Dermis microvascular lymphatic vessel endothelial cell (primary cell): ENCODE data around the gene PSAP. TPM values are rescaled to one million over a fixed set of nuclear protein-coding genes. Genes with fewer than 3 reads are reported as not detected.

Source experiments
- DNase-seq, 2 donors: peaks; one replicate each; pipeline versions ENCODE4 v3.0.0 to v3.0.0-alpha.2; 2010; ENCODE audit warnings: low read depth in 2 of 2
- total RNA-seq: library from RNA; depleted of rRNA; stranded (reverse); fragments of >200 nt; gene quantifications from 2 replicates; pipeline ENCODE4 v1.2.1, GENCODE V29; 2014

PSAP gene
- total RNA-seq, 1 donor from 2014 or later, result 416 TPM

- no peak for DNase-seq
Observed at GRCh38 chr10:71810048-71810750, 40.9 kb downstream of the PSAP start.

- DNase-seq, result no peak
Observed at GRCh38 chr10:71809628-71810027, 41.4 kb downstream of the PSAP start.

GRCh38 chr10:71807557-71808510 lies 43.2 kb downstream of the PSAP start:
- DNase-seq, result no peak

- no peak for DNase-seq
Observed at GRCh38 chr10:71806704-71807556, 44.1 kb downstream of the PSAP start.

GRCh38 chr10:71805776-71806703 lies 45.0 kb downstream of the PSAP start:
- DNase-seq, result peak in 1 of 2 donors; percentile 68

GRCh38 chr10:71804077-71804476 lies 47.0 kb downstream of the PSAP start:
- DNase-seq, result no peak

GRCh38 chr10:71802715-71803488 lies 48.1 kb downstream of the PSAP start:
- DNase-seq, result no peak

GRCh38 chr10:71802235-71802634 lies 48.8 kb downstream of the PSAP start:
- no peak for DNase-seq

GRCh38 chr10:71801361-71801760 lies 49.7 kb downstream of the PSAP start:
- no peak for DNase-seq

- no peak for DNase-seq
Observed at GRCh38 chr10:71799608-71800453, 51.2 kb downstream of the PSAP start.

GRCh38 chr10:71799112-71799511 lies 51.9 kb downstream of the PSAP start:
- DNase-seq, result no peak

- DNase-seq, result no peak
Observed at GRCh38 chr10:71798308-71798624, 52.8 kb downstream of the PSAP start.

- peak; percentile 48 to 55 for DNase-seq
Observed at GRCh38 chr10:71797533-71798307, 53.3 kb downstream of the PSAP start.

- no peak for DNase-seq
Observed at GRCh38 chr10:71796749-71797405, 54.2 kb downstream of the PSAP start.

GRCh38 chr10:71795248-71795647 lies 55.8 kb downstream of the PSAP start:
- peak in 1 of 2 donors; percentile 38 for DNase-seq

GRCh38 chr10:71790749-71791440 lies 60.2 kb downstream of the PSAP start:
- no peak for DNase-seq

- no peak for DNase-seq
Observed at GRCh38 chr10:71789871-71790270, 61.2 kb downstream of the PSAP start.
